ENCODE results near the gene FAM186B. TPM values are rescaled to one million over a fixed set of nuclear protein-coding genes. Genes with fewer than 3 reads are reported as not detected.

Gene FAM186B
- total and polyA plus RNA-seq, 8 donors = 0.20 to 4.6 (median 3.0) TPM

- peak in 1 of 4 donors; percentile 61 for DNase-seq
- no peak for TF ChIP-seq CTCF (IDR thresholded peaks at IDR 0.05)
- peaks cover 8 to 24% of the 10 kb centered on the region in 2 donors for H3K4me1 ChIP-seq
- no peak overlapping the region for H3K27ac ChIP-seq
- peaks cover 2 to 52% of the 10 kb centered on the region in 2 donors for H3K36me3 ChIP-seq
- no peaks in the 10 kb centered on the region for H3K9me3 ChIP-seq
- H3K27me3 ChIP-seq = no peaks in the 10 kb centered on the region
- H3K4me3 ChIP-seq = no peak overlapping the region
- no peak for ATAC-seq
- intact Hi-C loops (cut with DNase I) = no loop called here
Observed at GRCh38 chr12:49564686-49565405, 40.6 kb downstream of the FAM186B start.

- Histone ChIP-seq H3K27ac (no peak overlapping the region), H3K4me1 (peaks cover 8 to 24% of the 10 kb centered on the region in 2 donors), H3K4me3 (no peak overlapping the region), H3K27me3 (no peaks in the 10 kb centered on the region), H3K9me3 (no peaks in the 10 kb centered on the region), H3K36me3 (peaks cover 2 to 59% of the 10 kb centered on the region in 2 donors)
- intact Hi-C loops (cut with DNase I) = no loop called here
- no peak for TF ChIP-seq CTCF (IDR thresholded peaks at IDR 0.05)
- ATAC-seq (no peak), DNase-seq (peak in 1 of 4 donors; percentile 48)
Observed at GRCh38 chr12:49563951-49564685, 41.3 kb downstream of the FAM186B start.

GRCh38 chr12:49562831-49563230, 42.6 kb downstream of the FAM186B start:
- DNase-seq (peak in 1 of 4 donors; percentile 48), ATAC-seq (no peak)
- Histone ChIP-seq H3K36me3 (peaks cover 2 to 72% of the 10 kb centered on the region in 2 donors), H3K9me3 (no peaks in the 10 kb centered on the region), H3K27me3 (no peaks in the 10 kb centered on the region), H3K27ac (no peak overlapping the region), H3K4me3 (no peak overlapping the region), H3K4me1 (peaks cover 8 to 18% of the 10 kb centered on the region in 2 donors)
- TF ChIP-seq CTCF (IDR thresholded peaks at IDR 0.05) = no peak
- intact Hi-C loops (cut with DNase I) = no loop called here

GRCh38 chr12:49562233-49562632, 43.2 kb downstream of the FAM186B start:
- Histone ChIP-seq H3K27ac (no peak overlapping the region), H3K4me1 (peaks cover 8 to 16% of the 10 kb centered on the region in 2 donors), H3K9me3 (no peaks in the 10 kb centered on the region), H3K4me3 (no peak overlapping the region), H3K36me3 (peaks cover 2 to 78% of the 10 kb centered on the region in 2 donors), H3K27me3 (no peaks in the 10 kb centered on the region)
- no peak for DNase-seq
- ATAC-seq = no peak
- TF ChIP-seq CTCF (IDR thresholded peaks at IDR 0.05) = no peak
- intact Hi-C loops (cut with DNase I) = no loop called here

GRCh38 chr12:49560695-49561094, 44.7 kb downstream of the FAM186B start:
- peak in 1 of 4 donors; percentile 38 for DNase-seq
- intact Hi-C loops (cut with DNase I) = no loop called here
- no peaks in the 10 kb centered on the region for H3K27me3 ChIP-seq
- ATAC-seq = no peak
- no peak overlapping the region for H3K4me3 ChIP-seq
- TF ChIP-seq CTCF (IDR thresholded peaks at IDR 0.05) = no peak
- H3K27ac ChIP-seq = no peak overlapping the region
- peaks cover 2 to 94% of the 10 kb centered on the region in 2 donors for H3K36me3 ChIP-seq
- H3K9me3 ChIP-seq = no peaks in the 10 kb centered on the region
- peaks cover 0 to 2% of the 10 kb centered on the region in 2 donors for H3K4me1 ChIP-seq

Data from left lung (tissue), 10 donors.